ENCODE data around the gene MORN5.

MORN5 gene

GRCh38 chr9:122120316-122121071 lies 39.2 kb upstream of the MORN5 start:
- no peak for TF ChIP-seq POLR2A (IDR thresholded peaks at IDR 0.05; ENCODE audit: low read length)
- TF ChIP-seq GATA1 (IDR thresholded peaks at IDR 0.05; ENCODE audit: low read depth, low read length) = no peak
- no peak for DNase-seq

GRCh38 chr9:122121391-122121790 lies 38.3 kb upstream of the MORN5 start:
- no peak for TF ChIP-seq POLR2A (IDR thresholded peaks at IDR 0.05; ENCODE audit: low read length)
- TF ChIP-seq GATA1 (IDR thresholded peaks at IDR 0.05; ENCODE audit: low read depth, low read length) = no peak

GRCh38 chr9:122121931-122122330 lies 37.8 kb upstream of the MORN5 start:
- DNase-seq = no peak
- TF ChIP-seq GATA1 (IDR thresholded peaks at IDR 0.05; ENCODE audit: low read depth, low read length) = no peak
- no peak for TF ChIP-seq POLR2A (IDR thresholded peaks at IDR 0.05; ENCODE audit: low read length)

More at GRCh38 chr9:122121391-122121790, 38.3 kb upstream of the MORN5 start:
- DNase-seq = no peak

- DNase-seq = no peak
- no peak for TF ChIP-seq POLR2A (IDR thresholded peaks at IDR 0.05; ENCODE audit: low read length)
- no peak for TF ChIP-seq GATA1 (IDR thresholded peaks at IDR 0.05; ENCODE audit: low read depth, low read length)
These were observed 37.2 kb upstream of the MORN5 start for GRCh38 chr9:122122468-122122867.

- peak; percentile 79 to 89 for DNase-seq
- no peak for TF ChIP-seq POLR2A (IDR thresholded peaks at IDR 0.05; ENCODE audit: low read length)
- no peak for TF ChIP-seq GATA1 (IDR thresholded peaks at IDR 0.05; ENCODE audit: low read depth, low read length)
These were observed 36.6 kb upstream of the MORN5 start for GRCh38 chr9:122122903-122123632.

GRCh38 chr9:122124048-122124447 lies 35.7 kb upstream of the MORN5 start:
- DNase-seq = no peak
- no peak for TF ChIP-seq GATA1 (IDR thresholded peaks at IDR 0.05; ENCODE audit: low read depth, low read length)
- no peak for TF ChIP-seq POLR2A (IDR thresholded peaks at IDR 0.05; ENCODE audit: low read length)

GRCh38 chr9:122124528-122124927 lies 35.2 kb upstream of the MORN5 start:
- no peak for DNase-seq
- TF ChIP-seq POLR2A (IDR thresholded peaks at IDR 0.05; ENCODE audit: low read length) (no peak), GATA1 (IDR thresholded peaks at IDR 0.05; ENCODE audit: low read depth, low read length) (no peak)

- DNase-seq = peak; percentile 76 to 91
- TF ChIP-seq POLR2A (IDR thresholded peaks at IDR 0.05; ENCODE audit: low read length) (no peak), GATA1 (IDR thresholded peaks at IDR 0.05; ENCODE audit: low read depth, low read length) (no peak)
These were observed 34.6 kb upstream of the MORN5 start for GRCh38 chr9:122125158-122125508.

GRCh38 chr9:122125509-122126330 lies 34.0 kb upstream of the MORN5 start:
- TF ChIP-seq GATA1 (IDR thresholded peaks at IDR 0.05; ENCODE audit: low read depth, low read length) (no peak), POLR2A (IDR thresholded peaks at IDR 0.05; ENCODE audit: low read length) (no peak)
- peak in 1 of 2 experiments; percentile 43 for DNase-seq

- TF ChIP-seq GATA1 (IDR thresholded peaks at IDR 0.05; ENCODE audit: low read depth, low read length) (no peak), POLR2A (IDR thresholded peaks at IDR 0.05; ENCODE audit: low read length) (no peak)
- peak; percentile 15 to 39 for DNase-seq
These were observed 33.1 kb upstream of the MORN5 start for GRCh38 chr9:122126331-122127261.

GRCh38 chr9:122127396-122127798 lies 32.3 kb upstream of the MORN5 start:
- DNase-seq = peak; percentile 18 to 30

GRCh38 chr9:122128007-122128968 lies 31.4 kb upstream of the MORN5 start:
- TF ChIP-seq GATA1 (IDR thresholded peaks at IDR 0.05; ENCODE audit: low read depth, low read length) (no peak), POLR2A (IDR thresholded peaks at IDR 0.05; ENCODE audit: low read length) (no peak)
- DNase-seq = no peak

More at GRCh38 chr9:122127396-122127798, 32.3 kb upstream of the MORN5 start:
- TF ChIP-seq GATA1 (IDR thresholded peaks at IDR 0.05; ENCODE audit: low read depth, low read length) (no peak), POLR2A (IDR thresholded peaks at IDR 0.05; ENCODE audit: low read length) (no peak)
